C4-2B (cell line): ENCODE data around the gene P4HTM.

Experiments
- CTCF ChIP-seq: fragments of 450-650 bp; conservative IDR thresholded peaks from 2 replicates; pipeline ENCODE4 v1.5.1; 2017; ENCODE audit warnings: mild to moderate bottlenecking
- ZFX ChIP-seq: fragments of 450-650 bp; IDR thresholded peaks from 2 replicates; pipeline ENCODE4 v1.6.1; 2017

- TF ChIP-seq CTCF (no peak), ZFX (no peak)
These were observed 26.4 kb upstream of the P4HTM start for GRCh38 chr3:48963591-48963990.
